Measurements from ENCODE around the gene KTN1. TPM values are rescaled to one million over a fixed set of nuclear protein-coding genes. Genes with fewer than 3 reads are reported as not detected.

KTN1 gene
- total and polyA plus RNA-seq, 8 donors, result 125 to 171 (median 140) TPM

DNA sequence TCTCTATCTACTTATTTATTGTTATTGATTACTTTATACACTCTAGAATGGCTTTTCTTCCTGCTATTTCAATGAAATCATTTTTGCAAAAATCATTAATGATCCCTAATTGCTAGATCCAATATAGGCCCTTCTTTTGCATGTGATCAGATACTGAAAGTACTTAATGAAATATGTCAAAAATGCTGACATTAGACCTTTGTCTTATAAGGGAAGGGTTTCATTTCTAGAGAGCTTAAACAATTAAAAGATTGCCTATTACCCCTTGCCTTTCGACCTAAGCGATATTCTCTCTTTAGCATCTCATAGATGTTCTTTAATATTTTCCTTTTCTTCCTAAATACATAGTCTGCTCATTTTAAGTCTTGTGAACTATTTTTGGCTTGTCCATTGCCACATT is 101.1 kb downstream of the KTN1 start:
- Histone ChIP-seq H3K27me3 (no peaks in the 10 kb centered on the region), H3K9me3 (no peaks in the 10 kb centered on the region), H3K4me3 (no peak overlapping the region), H3K36me3 (peaks cover 0 to 75% of the 10 kb centered on the region in 2 donors), H3K4me1 (no peaks in the 10 kb centered on the region), H3K27ac (no peak overlapping the region)
- DNase-seq (no peak), ATAC-seq (no peak)
- TF ChIP-seq, protein P1, sequence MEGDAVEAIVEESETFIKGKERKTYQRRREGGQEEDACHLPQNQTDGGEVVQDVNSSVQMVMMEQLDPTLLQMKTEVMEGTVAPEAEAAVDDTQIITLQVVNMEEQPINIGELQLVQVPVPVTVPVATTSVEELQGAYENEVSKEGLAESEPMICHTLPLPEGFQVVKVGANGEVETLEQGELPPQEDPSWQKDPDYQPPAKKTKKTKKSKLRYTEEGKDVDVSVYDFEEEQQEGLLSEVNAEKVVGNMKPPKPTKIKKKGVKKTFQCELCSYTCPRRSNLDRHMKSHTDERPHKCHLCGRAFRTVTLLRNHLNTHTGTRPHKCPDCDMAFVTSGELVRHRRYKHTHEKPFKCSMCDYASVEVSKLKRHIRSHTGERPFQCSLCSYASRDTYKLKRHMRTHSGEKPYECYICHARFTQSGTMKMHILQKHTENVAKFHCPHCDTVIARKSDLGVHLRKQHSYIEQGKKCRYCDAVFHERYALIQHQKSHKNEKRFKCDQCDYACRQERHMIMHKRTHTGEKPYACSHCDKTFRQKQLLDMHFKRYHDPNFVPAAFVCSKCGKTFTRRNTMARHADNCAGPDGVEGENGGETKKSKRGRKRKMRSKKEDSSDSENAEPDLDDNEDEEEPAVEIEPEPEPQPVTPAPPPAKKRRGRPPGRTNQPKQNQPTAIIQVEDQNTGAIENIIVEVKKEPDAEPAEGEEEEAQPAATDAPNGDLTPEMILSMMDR (IDR thresholded peaks at IDR 0.05), result no peak
- intact Hi-C loops (cut with DNase I), result no loop called here

DNA sequence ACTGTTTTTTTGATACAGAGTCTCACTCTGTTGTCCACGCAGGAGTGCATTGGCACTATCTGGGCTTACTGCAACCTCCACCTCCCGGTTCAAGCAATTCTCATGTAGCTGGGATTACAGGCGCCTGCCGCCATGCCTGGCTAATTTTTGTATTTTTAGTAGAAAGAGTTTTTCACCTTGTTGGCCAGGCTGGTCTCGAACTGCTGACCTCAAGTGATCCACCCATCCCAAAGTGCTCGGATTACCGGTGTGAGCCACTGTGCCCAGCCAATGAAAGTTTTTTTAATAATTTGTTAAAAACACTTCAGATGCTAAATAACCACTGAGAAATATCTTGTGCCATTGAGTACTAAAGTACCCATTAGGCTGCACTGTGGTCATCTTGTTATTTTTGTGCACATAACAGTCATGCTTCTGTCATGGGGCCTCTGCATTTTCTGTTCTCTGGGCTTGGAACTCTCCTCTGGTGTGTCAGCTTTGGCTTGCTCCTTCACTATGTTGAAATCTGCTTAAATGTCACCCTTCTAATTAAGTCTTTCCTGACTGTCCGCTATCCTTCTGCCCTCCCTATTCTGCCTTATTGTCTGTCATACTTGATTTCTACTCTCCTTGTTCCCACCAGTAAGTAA is 105.1 kb downstream of the KTN1 start:
- intact Hi-C loops (cut with DNase I), result no loop called here
- Histone ChIP-seq H3K4me1 (no peaks in the 10 kb centered on the region), H3K27me3 (no peaks in the 10 kb centered on the region), H3K4me3 (no peak overlapping the region), H3K27ac (no peak overlapping the region), H3K9me3 (no peaks in the 10 kb centered on the region), H3K36me3 (peaks cover 0 to 49% of the 10 kb centered on the region in 2 donors)
- DNase-seq (no peak), ATAC-seq (peak; percentile 25)
- TF ChIP-seq, protein P1 (IDR thresholded peaks at IDR 0.05), result no peak

DNA sequence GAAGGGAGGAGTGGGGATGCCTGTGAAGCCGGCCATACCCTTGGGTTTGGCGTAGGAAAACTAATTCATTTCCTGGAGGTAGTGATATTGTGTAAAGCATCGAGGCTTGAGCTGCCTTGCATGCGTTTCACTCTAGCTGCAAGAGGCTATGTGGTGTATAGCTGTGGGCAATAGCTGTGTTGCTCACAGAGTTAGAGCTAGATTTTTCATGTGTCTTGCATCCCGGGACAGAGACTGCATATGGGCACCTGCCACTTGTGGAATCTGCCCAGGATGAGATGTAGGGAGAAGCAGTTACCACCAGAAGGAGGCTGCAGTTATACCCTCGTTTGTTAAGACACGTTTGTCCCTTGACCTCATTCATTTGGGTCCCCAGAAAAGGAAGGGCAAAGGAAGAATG is 106.7 kb downstream of the KTN1 start:
- no peak for ATAC-seq
- Histone ChIP-seq H3K4me3 (no peak overlapping the region), H3K36me3 (peaks cover 0 to 39% of the 10 kb centered on the region in 2 donors), H3K27ac (no peak overlapping the region), H3K4me1 (no peaks in the 10 kb centered on the region), H3K27me3 (no peaks in the 10 kb centered on the region), H3K9me3 (no peaks in the 10 kb centered on the region)
- TF ChIP-seq, protein P1 (IDR thresholded peaks at IDR 0.05), result no peak
- no peak for DNase-seq
- intact Hi-C loops (cut with DNase I), result no loop called here

DNA sequence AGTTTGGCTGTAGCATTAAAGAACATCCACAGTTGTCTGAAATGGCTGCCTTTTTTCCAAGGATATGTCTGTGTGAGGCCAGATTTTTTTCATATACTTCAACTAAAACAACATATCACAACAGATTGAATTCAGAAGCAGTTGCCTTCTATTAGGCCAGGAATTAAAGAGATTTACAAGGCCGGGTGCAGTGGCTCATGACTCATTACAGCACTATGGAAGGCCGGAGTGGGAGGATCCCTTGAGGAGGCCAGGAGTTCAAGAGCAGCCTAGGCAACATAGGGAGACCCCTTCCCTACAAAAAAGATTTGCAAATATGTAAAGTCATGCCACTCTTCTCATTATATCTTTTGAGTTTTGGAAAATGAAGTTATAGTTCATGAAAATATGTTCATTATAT is 108.6 kb downstream of the KTN1 start:
- ATAC-seq, result no peak
- no peak overlapping the region for H3K4me3 ChIP-seq
- intact Hi-C loops (cut with DNase I), result no loop called here
- TF ChIP-seq, protein P1 (IDR thresholded peaks at IDR 0.05), result no peak
- no peaks in the 10 kb centered on the region for H3K9me3 ChIP-seq
- no peaks in the 10 kb centered on the region for H3K4me1 ChIP-seq
- H3K27me3 ChIP-seq, result no peaks in the 10 kb centered on the region
- DNase-seq, result no peak
- H3K36me3 ChIP-seq, result peaks cover 0 to 32% of the 10 kb centered on the region in 2 donors
- no peak overlapping the region for H3K27ac ChIP-seq

DNA sequence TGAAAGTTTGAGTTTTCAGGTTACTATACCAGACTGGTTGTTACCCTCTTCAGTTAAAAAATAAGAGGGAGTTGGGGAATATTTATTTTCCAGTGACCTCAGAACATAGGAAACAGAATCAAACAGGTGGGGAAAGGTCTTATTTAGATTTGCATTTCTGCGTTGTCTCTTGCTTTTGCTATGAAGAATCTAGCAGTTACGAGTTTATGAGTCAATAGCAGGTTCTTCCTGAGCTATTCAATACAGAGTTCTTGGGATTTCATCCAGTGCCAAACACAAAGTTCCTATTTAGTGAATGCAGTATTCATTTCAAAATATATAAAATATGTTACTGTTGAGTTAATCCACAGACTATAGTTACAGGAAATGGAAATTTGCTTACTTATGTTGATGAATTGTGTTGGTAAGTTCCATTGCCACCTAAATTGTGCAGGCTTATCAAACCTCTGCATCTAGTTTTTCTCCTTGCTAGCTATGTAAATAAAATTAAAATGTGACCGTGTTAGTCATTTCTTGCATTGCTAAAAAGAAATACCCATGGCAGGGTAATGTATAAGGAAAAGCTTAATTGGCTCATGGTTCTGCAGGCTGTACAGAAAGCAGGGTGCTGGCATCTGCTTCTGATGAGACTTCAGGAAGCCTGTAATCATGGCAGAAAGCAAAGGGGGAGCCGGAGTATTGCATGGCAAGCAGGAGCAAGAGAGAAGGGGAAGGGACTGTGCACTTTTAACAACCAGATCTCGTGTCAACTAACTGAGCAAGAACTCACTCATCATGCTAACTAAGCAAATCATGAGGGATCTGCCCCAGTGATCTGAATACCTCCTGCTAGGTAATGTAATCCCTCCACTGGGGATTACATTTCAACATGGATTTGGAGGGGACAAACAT is 110.2 kb downstream of the KTN1 start:
- ATAC-seq (no peak), DNase-seq (no peak)
- intact Hi-C loops (cut with DNase I), result no loop called here
- TF ChIP-seq, protein P1 (IDR thresholded peaks at IDR 0.05), result no peak
- peaks cover 0 to 16% of the 10 kb centered on the region in 2 donors for H3K36me3 ChIP-seq
- no peaks in the 10 kb centered on the region for H3K9me3 ChIP-seq
- no peak overlapping the region for H3K27ac ChIP-seq
- H3K4me1 ChIP-seq, result no peaks in the 10 kb centered on the region
- H3K27me3 ChIP-seq, result no peaks in the 10 kb centered on the region
- no peak overlapping the region for H3K4me3 ChIP-seq
